ENCODE data around the gene EFNA5. TPM values are rescaled to one million over a fixed set of nuclear protein-coding genes. Genes with fewer than 3 reads are reported as not detected.

EFNA5 gene
- total and polyA plus RNA-seq, 2 of the 13 experiments (the other 11 are each of a cell fraction or from before 2014, with no cell fraction given): not detected

GRCh38 chr5:107437986-107438510, 232.7 kb downstream of the EFNA5 start (continued):
- TF ChIP-seq PLSCR1 (CRISPR knock-in tag; IDR thresholded peaks at IDR 0.05; ENCODE audit: borderline replicate concordance) (no peak), ZNF883 (CRISPR knock-in tag; IDR thresholded peaks at IDR 0.05; ENCODE audit: not compliant biosample characterization) (no peak)

GRCh38 chr5:107437154-107437553, 233.6 kb downstream of the EFNA5 start:
- no peaks in the 10 kb centered on the region for H4K20me1 ChIP-seq (ENCODE audit: insufficient read depth, low read length)
- ChIA-PET POLR2A (no interaction called here), CTCF (ENCODE audit: low intra/inter-chr PET ratio, low total read pairs) (no interaction called here)
- H3K4me2 ChIP-seq (ENCODE audit: low read depth, low read length): no peak overlapping the region
- intact Hi-C loops (cut with micrococcal nuclease; ENCODE audit: unreplicated experiment): no loop called here
- no peaks in the 10 kb centered on the region for H3K4me1 ChIP-seq (ENCODE audit: insufficient read depth, low read length)
- no TSS peak for BruUV-seq (replicated peaks)
- ATAC-seq (no peak), FAIRE-seq (no peak), DNase-seq (ENCODE audit: low spot score) (no peak)
- H3K4me3 ChIP-seq (replicated peaks in 1 of 3; ENCODE audit: insufficient read depth in 1 of 3, low read depth in 2 of 3, low read length in 3 of 3): no peak overlapping the region
- H3K27me3 ChIP-seq (ENCODE audit: control insufficient read depth in 1 of 2, insufficient read depth in 2 of 2, low read length in 2 of 2): no peaks in the 10 kb centered on the region
- TF ChIP-seq ZNF138 (CRISPR knock-in tag; IDR thresholded peaks at IDR 0.05; ENCODE audit: low read depth) (no peak), HNF4A (CRISPR knock-in tag; IDR thresholded peaks at IDR 0.05) (no peak), NBN (conservative IDR thresholded peaks at IDR 0.05) (no peak), ZNF580 (CRISPR knock-in tag; IDR thresholded peaks at IDR 0.05; ENCODE audit: borderline replicate concordance, low read depth) (no peak), ZFYVE20 (CRISPR knock-in tag; IDR thresholded peaks at IDR 0.05; ENCODE audit: borderline replicate concordance, low read depth) (no peak), MXD4 (CRISPR knock-in tag; IDR thresholded peaks at IDR 0.05) (no peak), ELK4 (CRISPR knock-in tag; IDR thresholded peaks at IDR 0.05; ENCODE audit: borderline replicate concordance) (no peak), SATB2 (CRISPR knock-in tag; IDR thresholded peaks at IDR 0.05) (no peak), RBAK (CRISPR knock-in tag; IDR thresholded peaks at IDR 0.05) (no peak), HOXD1 (CRISPR knock-in tag; IDR thresholded peaks at IDR 0.05) (no peak), ZNF883 (CRISPR knock-in tag; IDR thresholded peaks at IDR 0.05; ENCODE audit: not compliant biosample characterization) (no peak)
- no peaks in the 10 kb centered on the region for H3K9me3 ChIP-seq (ENCODE audit: low read length)
- no peak overlapping the region for H3K9ac ChIP-seq (ENCODE audit: insufficient read depth, low read depth, low read length)
- WGBS (ENCODE audit: low lambda C conversion rate): 3% methylated on average over 3 of the region's 3 CpGs
- in situ Hi-C loops (cut with HindIII; ENCODE audit: extremely low pct_ligation_motif_present, low pct_unique_long_range_greater_than_20kb): no loop called here
- no peaks in the 10 kb centered on the region for H3K79me2 ChIP-seq (ENCODE audit: insufficient read depth, low read length)
- H3K27ac ChIP-seq (ENCODE audit: extremely low read length, insufficient read depth, low read length): no peak overlapping the region
- H3K36me3 ChIP-seq (replicated peaks in 1 of 2; ENCODE audit: control insufficient read depth in 1 of 2, insufficient read depth in 2 of 2, low read length in 2 of 2): no peaks in the 10 kb centered on the region
- no peak overlapping the region for H2AFZ ChIP-seq (ENCODE audit: low read length)

Measured in HepG2 (cell line).